Activated CD4-positive, alpha-beta memory T cell treated with anti-CD3 and anti-CD28 coated beads, Interleukin-2, amount 10 ng/mL, durations not matched to agents 7 days and 5 days (primary cell): ENCODE data around the gene CALHM5. TPM values are rescaled to one million over a fixed set of nuclear protein-coding genes. Genes with fewer than 3 reads are reported as not detected.

ENCODE experiments used
- CTCF ChIA-PET: fragments of 350-600 bp; sonication (Branson Sonifier 250); formaldehyde crosslinking; loops from one replicate; lab custom pipeline; 2021; ENCODE audit warnings: antibody characterized with exemption, inconsistent platforms; lab: Charles Lee
- POLR2A ChIA-PET: fragments of 350-600 bp; sonication (Branson Sonifier 250); formaldehyde crosslinking; loops from one replicate; lab custom pipeline; 2021; ENCODE audit warnings: antibody characterized with exemption; lab: Charles Lee
- DNase-seq: peaks from one replicate; pipeline ENCODE4 v3.0.0-alpha.2; 2020
- H3K27ac Mint-ChIP-seq: one replicate; pipeline ENCODE4 v1.8.0; 2021; ENCODE audit warnings: mild to moderate bottlenecking, mixed read lengths
- H3K27me3 Mint-ChIP-seq: one replicate; pipeline ENCODE4 v1.8.0; 2021; ENCODE audit warnings: mixed read lengths
- H3K36me3 Mint-ChIP-seq: one replicate; pipeline ENCODE4 v1.8.0; 2021; ENCODE audit warnings: low read depth, mixed read lengths
- H3K4me1 Mint-ChIP-seq: one replicate; pipeline ENCODE4 v1.8.0; 2021; ENCODE audit warnings: mixed read lengths
- H3K4me3 Mint-ChIP-seq: one replicate; pipeline ENCODE4 v1.8.0; 2021; ENCODE audit warnings: mild to moderate bottlenecking, mixed read lengths
- H3K9me3 Mint-ChIP-seq: one replicate; pipeline ENCODE4 v1.8.0; 2021; ENCODE audit warnings: mixed read lengths
- total RNA-seq, 2 experiments: library from RNA; stranded (reverse); gene quantifications; one replicate each; pipeline ENCODE4 v1.2.3, GENCODE V29; 2021

Gene CALHM5
- total RNA-seq, 2 experiments from 2014 or later = not detected

GRCh38 chr6:116562019-116562403, 50.6 kb downstream of the CALHM5 start:
- Mint-ChIP-seq H3K4me1 (peaks cover 4% of the 10 kb centered on the region), H3K27me3 (peaks cover 22% of the 10 kb centered on the region), H3K4me3 (no peak overlapping the region), H3K9me3 (no peaks in the 10 kb centered on the region), H3K36me3 (no peaks in the 10 kb centered on the region), H3K27ac (no peak overlapping the region)
- POLR2A ChIA-PET = no interaction called here
- no peak for DNase-seq
- CTCF ChIA-PET = interaction anchor here (0.5 to 2.1 kb wide), 5 partner anchors 17 to 274 kb away, joined by 3 to 7 read pairs (median 3); no protein-coding TSS in a partner anchor

DNA sequence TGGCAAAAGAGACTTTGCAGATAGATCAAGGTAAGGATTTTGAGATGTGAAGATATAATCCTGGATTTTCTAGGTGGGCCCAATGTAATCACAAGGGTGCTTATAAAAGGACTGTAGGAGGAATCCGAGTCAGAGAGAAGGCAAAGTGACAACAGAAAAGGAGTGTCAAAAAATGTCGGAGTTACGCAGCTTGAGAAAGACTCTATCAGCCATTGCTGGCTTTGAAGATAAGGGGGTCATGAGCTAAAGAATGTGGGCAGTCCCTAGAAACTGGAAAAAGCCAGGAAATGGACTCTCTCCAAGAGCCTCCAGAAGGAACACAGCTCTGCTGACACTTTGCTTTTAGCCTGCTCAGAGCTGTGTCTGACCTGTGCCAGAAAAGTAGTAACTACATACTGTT, 51.2 kb downstream of the CALHM5 start:
- DNase-seq = no peak
- H3K36me3 Mint-ChIP-seq = no peaks in the 10 kb centered on the region
- no peak overlapping the region for H3K27ac Mint-ChIP-seq
- H3K9me3 Mint-ChIP-seq = no peaks in the 10 kb centered on the region
- CTCF ChIA-PET = interaction anchor here (0.8 to 2.1 kb wide), 10 partner anchors 7 to 346 kb away, joined by 3 to 9 read pairs (median 4); partner anchors contain the start of gene RWDD1
- POLR2A ChIA-PET = interaction anchor here (0.9 to 1.4 kb wide), 2 partner anchors 10 to 20 kb away, joined by 3 read pairs; no protein-coding TSS in a partner anchor
- H3K4me3 Mint-ChIP-seq = no peak overlapping the region
- peaks cover 4% of the 10 kb centered on the region for H3K4me1 Mint-ChIP-seq
- peaks cover 22% of the 10 kb centered on the region for H3K27me3 Mint-ChIP-seq

GRCh38 chr6:116563830-116564229, 52.4 kb downstream of the CALHM5 start:
- Mint-ChIP-seq H3K27me3 (peaks cover 22% of the 10 kb centered on the region), H3K4me3 (no peak overlapping the region), H3K4me1 (peaks cover 5% of the 10 kb centered on the region), H3K36me3 (no peaks in the 10 kb centered on the region), H3K27ac (no peak overlapping the region), H3K9me3 (no peaks in the 10 kb centered on the region)
- CTCF ChIA-PET = interaction anchor here (0.7 to 2.1 kb wide), 8 partner anchors 8 to 347 kb away, joined by 3 to 9 read pairs (median 4); partner anchors contain the start of gene RWDD1
- DNase-seq = no peak
- POLR2A ChIA-PET = interaction anchor here (1.4 kb wide), 1 partner anchor 19 kb away, joined by 3 read pairs; no protein-coding TSS in a partner anchor

DNA sequence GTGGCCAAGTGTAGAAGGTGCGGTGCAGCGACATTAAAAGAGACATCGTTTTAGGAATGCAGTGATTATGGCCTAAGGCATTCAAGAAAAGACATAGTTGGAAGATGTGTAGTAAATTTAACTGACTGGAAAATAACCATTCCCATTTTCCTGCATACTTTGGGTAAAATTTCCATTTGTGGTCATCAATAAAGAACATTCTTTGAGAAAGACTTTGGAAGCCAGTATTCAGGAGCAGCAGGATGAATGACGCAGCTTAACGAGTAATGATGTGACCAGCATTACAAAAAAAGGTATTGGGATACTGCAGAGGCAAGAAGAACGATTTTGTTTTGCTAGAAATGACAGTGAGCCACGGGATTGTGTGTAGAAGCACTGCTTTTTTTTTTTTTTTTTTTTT, 52.9 kb downstream of the CALHM5 start:
- ChIA-PET POLR2A (no interaction called here), CTCF (interaction anchor here (1.2 to 1.4 kb wide), 2 partner anchors 9 to 295 kb away, joined by 4 to 5 read pairs; no protein-coding TSS in a partner anchor)
- Mint-ChIP-seq H3K9me3 (no peaks in the 10 kb centered on the region), H3K27me3 (peaks cover 22% of the 10 kb centered on the region), H3K27ac (no peak overlapping the region), H3K4me3 (no peak overlapping the region), H3K36me3 (no peaks in the 10 kb centered on the region), H3K4me1 (peaks cover 8% of the 10 kb centered on the region)
- no peak for DNase-seq

DNA sequence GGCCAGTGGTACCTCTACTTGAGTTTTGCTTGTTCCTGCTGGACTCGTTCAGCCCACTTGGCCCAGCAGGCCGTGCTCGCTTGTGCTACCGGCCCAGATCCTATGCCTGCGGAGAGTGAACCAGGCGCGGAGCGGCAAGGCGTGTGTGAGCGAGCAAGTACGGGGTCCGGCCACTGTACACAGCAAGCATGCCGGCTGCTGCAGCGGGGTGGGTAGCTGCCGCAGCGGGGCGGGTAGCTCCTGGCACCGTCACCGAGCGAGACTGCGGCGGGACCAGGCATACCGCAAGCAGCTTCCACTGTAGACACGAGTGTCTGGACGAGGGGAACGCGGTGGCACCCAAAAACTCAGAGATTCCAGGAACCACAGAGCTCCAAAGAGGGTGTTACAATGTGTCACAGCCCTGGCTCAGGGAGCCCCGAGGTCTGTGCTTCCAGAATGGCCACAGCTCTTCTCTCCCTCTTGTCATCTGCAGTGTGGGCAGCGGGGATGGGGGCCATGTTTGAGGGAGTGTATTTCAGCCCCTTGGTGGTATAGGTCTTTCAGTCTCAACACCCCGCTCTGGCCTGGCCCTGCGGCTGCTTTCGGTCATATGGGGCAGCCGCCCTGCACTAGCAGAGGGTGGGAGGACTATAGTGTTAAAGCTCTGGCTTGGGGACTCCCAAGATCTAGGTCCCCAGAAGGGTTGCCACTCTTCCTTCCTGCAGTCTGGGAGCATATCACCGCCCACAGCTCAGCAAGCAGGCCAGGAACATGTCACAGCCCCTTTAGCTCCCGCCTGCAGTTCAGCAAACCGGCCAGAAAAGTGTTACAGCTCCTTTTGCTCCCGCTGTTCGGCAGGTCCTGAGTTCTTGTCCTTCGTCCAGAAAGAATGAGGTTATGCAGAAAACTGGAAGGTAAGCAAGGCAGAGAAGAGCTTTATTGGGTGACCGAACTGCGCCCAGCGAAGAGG, 53.8 kb downstream of the CALHM5 start:
- CTCF ChIA-PET = interaction anchor here (1.1 to 1.4 kb wide), 3 partner anchors 10 to 348 kb away, joined by 3 to 5 read pairs (median 4); no protein-coding TSS in a partner anchor
- no peaks in the 10 kb centered on the region for H3K9me3 Mint-ChIP-seq
- H3K27me3 Mint-ChIP-seq = peaks cover 22% of the 10 kb centered on the region
- no peaks in the 10 kb centered on the region for H3K36me3 Mint-ChIP-seq
- no peak for DNase-seq
- no peak overlapping the region for H3K27ac Mint-ChIP-seq
- no peak overlapping the region for H3K4me3 Mint-ChIP-seq
- POLR2A ChIA-PET = interaction anchor here (1.4 kb wide), 1 partner anchor 285 kb away, joined by 7 read pairs; the partner anchor contains the start of gene TSPYL1
- peaks cover 13% of the 10 kb centered on the region for H3K4me1 Mint-ChIP-seq

DNA sequence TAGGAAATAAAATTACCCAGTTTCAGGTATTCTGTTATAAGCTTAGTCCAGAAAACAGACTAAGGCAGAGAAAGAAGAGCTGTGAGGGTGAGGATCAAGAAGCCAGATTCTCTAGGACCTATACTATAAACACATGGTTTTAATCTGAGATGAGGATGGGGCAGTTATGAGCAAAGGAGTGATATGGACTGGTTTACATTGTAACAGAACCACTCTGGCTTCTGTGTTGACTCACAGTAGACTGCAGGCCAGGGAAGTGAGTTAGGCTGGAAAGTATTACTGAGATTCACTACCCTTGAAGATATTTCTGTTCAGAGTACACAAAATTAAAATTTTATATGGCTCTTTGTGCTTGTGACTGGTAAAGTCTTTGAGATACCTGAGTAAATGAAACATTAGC, 56.7 kb downstream of the CALHM5 start:
- POLR2A ChIA-PET = no interaction called here
- Mint-ChIP-seq H3K4me3 (no peak overlapping the region), H3K27ac (no peak overlapping the region), H3K27me3 (peaks cover 20% of the 10 kb centered on the region), H3K4me1 (peaks cover 32% of the 10 kb centered on the region), H3K9me3 (no peaks in the 10 kb centered on the region), H3K36me3 (no peaks in the 10 kb centered on the region)
- no peak for DNase-seq
- CTCF ChIA-PET = no interaction called here

- Mint-ChIP-seq H3K27ac (no peak overlapping the region), H3K27me3 (peaks cover 16% of the 10 kb centered on the region), H3K4me1 (peaks cover 41% of the 10 kb centered on the region), H3K4me3 (no peak overlapping the region), H3K36me3 (peaks cover 3% of the 10 kb centered on the region), H3K9me3 (no peaks in the 10 kb centered on the region)
- POLR2A ChIA-PET = interaction anchor here (1.5 to 2.7 kb wide), 3 partner anchors 55 to 468 kb away, joined by 3 to 13 read pairs (median 8); partner anchors contain the start of genes DSE and NT5DC1
- CTCF ChIA-PET = interaction anchor here (0.7 to 2.5 kb wide), 2 partner anchors 12 to 76 kb away, joined by 3 to 21 read pairs; no protein-coding TSS in a partner anchor
- no peak for DNase-seq
These were observed 57.6 kb downstream of the CALHM5 start for GRCh38 chr6:116568821-116569755.

GRCh38 chr6:116570856-116571682, 59.6 kb downstream of the CALHM5 start, which contains the start of gene RWDD1:
TSS of gene RWDD1 (plus strand) at chr6:116571504. CDS start at chr6:116571583, 79 bp downstream.
- CTCF ChIA-PET = interaction anchor here (0.9 to 2.9 kb wide), 12 partner anchors 8 to 317 kb away, joined by 3 to 21 read pairs (median 6); partner anchors contain the start of genes TSPYL1, TSPYL4 and ZUP1
- peaks cover 8% of the 10 kb centered on the region for H3K27me3 Mint-ChIP-seq
- H3K9me3 Mint-ChIP-seq = no peaks in the 10 kb centered on the region
- POLR2A ChIA-PET = interaction anchor here (0.6 to 3.5 kb wide), 24 partner anchors 9 to 470 kb away, joined by 3 to 55 read pairs (median 6); partner anchors contain the start of genes DSE, KPNA5, NT5DC1 and TSPYL1
- DNase-seq = peak; percentile 99
- peaks cover 9% of the 10 kb centered on the region for H3K36me3 Mint-ChIP-seq
- peak within 1 kb of the TSS; percentile 92 for H3K4me3 Mint-ChIP-seq
- peak within 1 kb of the TSS; percentile 88 for H3K27ac Mint-ChIP-seq
- peaks cover 44% of the 10 kb centered on the region for H3K4me1 Mint-ChIP-seq

- ChIA-PET POLR2A (interaction anchor here (0.8 to 3.5 kb wide), 20 partner anchors 8 to 471 kb away, joined by 3 to 55 read pairs (median 6); partner anchors contain the start of genes DSE, KPNA5, NT5DC1 and TSPYL1), CTCF (interaction anchor here (0.9 to 2.9 kb wide), 10 partner anchors 8 to 317 kb away, joined by 3 to 21 read pairs (median 8); partner anchors contain the start of genes TSPYL1, TSPYL4 and ZUP1)
- H3K4me3 Mint-ChIP-seq = peak overlapping the region; percentile 92
- no peaks in the 10 kb centered on the region for H3K9me3 Mint-ChIP-seq
- H3K27ac Mint-ChIP-seq = peak overlapping the region; percentile 88
- DNase-seq = no peak
- H3K27me3 Mint-ChIP-seq = peaks cover 4% of the 10 kb centered on the region
- peaks cover 15% of the 10 kb centered on the region for H3K36me3 Mint-ChIP-seq
- peaks cover 49% of the 10 kb centered on the region for H3K4me1 Mint-ChIP-seq
These were observed 60.2 kb downstream of the CALHM5 start for GRCh38 chr6:116571683-116572000.

GRCh38 chr6:116572162-116572561, 60.7 kb downstream of the CALHM5 start:
- no peak for DNase-seq
- POLR2A ChIA-PET = interaction anchor here (0.6 to 3.5 kb wide), 17 partner anchors 8 to 471 kb away, joined by 3 to 55 read pairs (median 6); partner anchors contain the start of genes KPNA5, NT5DC1, TSPYL1 and TSPYL4
- Mint-ChIP-seq H3K36me3 (peaks cover 17% of the 10 kb centered on the region), H3K27ac (peak overlapping the region; percentile 88), H3K9me3 (no peaks in the 10 kb centered on the region), H3K4me1 (peaks cover 53% of the 10 kb centered on the region), H3K27me3 (no peaks in the 10 kb centered on the region), H3K4me3 (peak overlapping the region; percentile 92)
- CTCF ChIA-PET = interaction anchor here (1.4 to 2.9 kb wide), 7 partner anchors 9 to 318 kb away, joined by 5 to 19 read pairs (median 9); partner anchors contain the start of genes TSPYL1, TSPYL4 and ZUP1
